Keratinocyte (primary cell): ENCODE measurements around the gene CILP. TPM values are rescaled to one million over a fixed set of nuclear protein-coding genes. Genes with fewer than 3 reads are reported as not detected.

ENCODE experiments used
- DNase-seq: peaks from one replicate; pipeline ENCODE4 v3.0.0-alpha.2; 2011; ENCODE audit warnings: low read depth, missing footprints, low spot score
- FAIRE-seq: peaks from 2 replicates; lab custom pipeline; 2011; peaks lifted over from hg19 to GRCh38; lab: Jason Lieb, UNC
- H2AFZ ChIP-seq: 2 replicates; pipeline ENCODE4 v1.6.0; 2012; ENCODE audit warnings: low read length, control low read depth, inconsistent platforms; ENCODE audit not compliant: control insufficient read depth
- H3K27ac ChIP-seq: 2 replicates; pipeline ENCODE4 v1.5.1; 2011; ENCODE audit warnings: low read length; ENCODE audit not compliant: control insufficient read depth, insufficient read depth
- H3K27me3 ChIP-seq: 3 replicates; pipeline ENCODE4 v1.6.0; 2011; ENCODE audit warnings: low read length; ENCODE audit not compliant: control insufficient read depth, insufficient read depth; ENCODE audit errors: extremely low read depth
- H3K36me3 ChIP-seq, 2 experiments: 2 replicates in 1 of 2; 3 replicates in 1 of 2; pipeline ENCODE4 v1.5.1; 2011; ENCODE audit warnings: low read length in 2 of 2, mild to moderate bottlenecking in 1 of 2; ENCODE audit not compliant: control insufficient read depth in 2 of 2, insufficient read depth in 2 of 2; ENCODE audit errors: extremely low read depth in 1 of 2
- H3K4me1 ChIP-seq: 3 replicates; pipeline ENCODE4 v1.5.1; 2011; ENCODE audit warnings: low read length; ENCODE audit not compliant: control insufficient read depth, insufficient read depth; ENCODE audit errors: extremely low read depth
- H3K4me2 ChIP-seq: 3 replicates; pipeline ENCODE4 v1.6.0; 2011; ENCODE audit warnings: low read depth, low read length; ENCODE audit not compliant: control insufficient read depth, insufficient read depth; ENCODE audit errors: extremely low read depth
- H3K4me3 ChIP-seq, 3 experiments: fragments of 200-600 bp in 1 of 3; sonication (generic) in 1 of 3; 2 replicates in 2 of 3; 3 replicates in 1 of 3; pipeline ENCODE4 v1.5.1; 2011 to 2016; ENCODE audit warnings: low read length in 3 of 3, mild to moderate bottlenecking in 3 of 3, control low read depth in 2 of 3, inconsistent platforms in 1 of 3, low read depth in 1 of 3, mixed read lengths in 1 of 3, mixed run types in 1 of 3, moderate library complexity in 1 of 3; ENCODE audit not compliant: control insufficient read depth in 2 of 3, insufficient read depth in 2 of 3; ENCODE audit errors: extremely low read depth in 1 of 3
- H3K79me2 ChIP-seq: 2 replicates; pipeline ENCODE4 v1.6.0; 2012; ENCODE audit warnings: low read length; ENCODE audit not compliant: control insufficient read depth, insufficient read depth
- H3K9ac ChIP-seq: 3 replicates; pipeline ENCODE4 v1.6.0; 2011; ENCODE audit warnings: low read length; ENCODE audit not compliant: control insufficient read depth, insufficient read depth; ENCODE audit errors: extremely low read depth
- H3K9me1 ChIP-seq: 3 replicates; pipeline ENCODE4 v1.6.0; 2011; ENCODE audit warnings: low read length; ENCODE audit not compliant: control insufficient read depth, insufficient read depth; ENCODE audit errors: extremely low read depth
- H3K9me3 ChIP-seq: 2 replicates; pipeline ENCODE4 v1.5.1; 2012; ENCODE audit warnings: low read depth, low read length; ENCODE audit not compliant: control insufficient read depth
- H4K20me1 ChIP-seq: 3 replicates; pipeline ENCODE4 v1.6.0; 2011; ENCODE audit warnings: low read length; ENCODE audit not compliant: control insufficient read depth, insufficient read depth; ENCODE audit errors: extremely low read depth
- CTCF ChIP-seq, 3 experiments: IDR thresholded peaks in 1 of 3; conservative IDR thresholded peaks in 1 of 3; optimal IDR thresholded peaks in 1 of 3; 2 replicates in 2 of 3; 3 replicates in 1 of 3; pipeline versions ENCODE3 to v1.5.1; 2011; ENCODE audit warnings: low read length in 3 of 3, mild to moderate bottlenecking in 3 of 3, moderate library complexity in 2 of 3, control low read depth in 1 of 3, inconsistent platforms in 1 of 3; ENCODE audit not compliant: insufficient read depth in 2 of 3; ENCODE audit errors: extremely low read depth in 1 of 3
- EZH2 ChIP-seq: IDR thresholded peaks from one replicate; pipeline ENCODE4 v1.6.1; 2012; ENCODE audit warnings: inconsistent platforms, mild to moderate bottlenecking, low read length, moderate library complexity
- dilution Hi-C: fragments of 300-500 bp; cut with MboI; formaldehyde crosslinking; loops from one replicate; pipeline ENCODE4 v1.7.0; 2020; ENCODE audit warnings: low sequenced_read_pairs; ENCODE audit not compliant: extremely low pct_ligation_motif_present
- polyA plus RNA-seq, 5 experiments: library from polyadenylated mRNA; depleted of rRNA in 3 of 5; stranded (reverse) in 3 of 5; stranded (forward) in 1 of 5; unstranded in 1 of 5; fragments of >200 nt; gene quantifications; 1 replicate in 1 of 5; 2 replicates in 3 of 5; 3 replicates in 1 of 5; pipeline versions ENCODE4 v1.2.1 to v1.2.3, GENCODE V29; 2011 to 2012; ENCODE audit warnings: missing spikeins in 2 of 5, low read depth in 1 of 5, low replicate concordance in 1 of 5

Gene CILP
- polyA plus RNA-seq, 1 donor (not counting 4 experiments of a cell fraction or from before 2014, with no cell fraction given): not detected

GRCh38 chr15:65213241-65213640 is 2.0 kb upstream of the CILP start:
- Histone ChIP-seq H3K36me3 (no peaks in the 10 kb centered on the region), H3K27me3 (no peaks in the 10 kb centered on the region), H3K9ac (no peak overlapping the region), H3K4me1 (no peaks in the 10 kb centered on the region), H3K4me3 (no peak overlapping the region), H3K79me2 (no peaks in the 10 kb centered on the region), H4K20me1 (no peaks in the 10 kb centered on the region), H3K4me2 (no peak overlapping the region), H2AFZ (no peak overlapping the region), H3K9me3 (no peaks in the 10 kb centered on the region), H3K9me1 (no peaks in the 10 kb centered on the region), H3K27ac (no peak overlapping the region)
- dilution Hi-C loops: no loop called here
- TF ChIP-seq EZH2 (no peak), CTCF (optimal IDR thresholded peaks at IDR 0.05 in 1 of 3, IDR thresholded peaks at IDR 0.05 in 1 of 3, conservative IDR thresholded peaks at IDR 0.05 in 1 of 3; ENCODE audit: extremely low read depth in 1 of 3, insufficient read depth in 2 of 3, low read length in 3 of 3) (no peak)
- FAIRE-seq (no peak), DNase-seq (no peak)

GRCh38 chr15:65212097-65212496 is 824 bp upstream of the CILP start:
- DNase-seq (no peak), FAIRE-seq (no peak)
- no peak overlapping the region for H3K27ac ChIP-seq
- no peak overlapping the region for H2AFZ ChIP-seq
- H3K4me2 ChIP-seq: no peak overlapping the region
- H3K79me2 ChIP-seq: no peaks in the 10 kb centered on the region
- dilution Hi-C loops: no loop called here
- TF ChIP-seq CTCF (optimal IDR thresholded peaks at IDR 0.05 in 1 of 3, IDR thresholded peaks at IDR 0.05 in 1 of 3, conservative IDR thresholded peaks at IDR 0.05 in 1 of 3; ENCODE audit: extremely low read depth in 1 of 3, insufficient read depth in 2 of 3, low read length in 3 of 3): peak; percentile 49 to 67 (median 54)
- TF ChIP-seq EZH2: no peak
- no peak overlapping the region for H3K4me3 ChIP-seq
- no peak overlapping the region for H3K9ac ChIP-seq
- H4K20me1 ChIP-seq: no peaks in the 10 kb centered on the region
- H3K27me3 ChIP-seq: no peaks in the 10 kb centered on the region
- no peaks in the 10 kb centered on the region for H3K36me3 ChIP-seq
- H3K9me1 ChIP-seq: no peaks in the 10 kb centered on the region
- no peaks in the 10 kb centered on the region for H3K4me1 ChIP-seq
- H3K9me3 ChIP-seq: no peaks in the 10 kb centered on the region
